GM18858 (cell line): ENCODE results near the gene STIMATE.
A peak's percentile ranks its signal among the peaks of the same experiment; 100 is the strongest.

Experiments used
- ATAC-seq: cut with Tn5 transposase; IDR thresholded peaks from one replicate; pipeline ENCODE4 v1.9.1; 2021; ENCODE audit not compliant: unreplicated experiment

The STIMATE gene

DNA sequence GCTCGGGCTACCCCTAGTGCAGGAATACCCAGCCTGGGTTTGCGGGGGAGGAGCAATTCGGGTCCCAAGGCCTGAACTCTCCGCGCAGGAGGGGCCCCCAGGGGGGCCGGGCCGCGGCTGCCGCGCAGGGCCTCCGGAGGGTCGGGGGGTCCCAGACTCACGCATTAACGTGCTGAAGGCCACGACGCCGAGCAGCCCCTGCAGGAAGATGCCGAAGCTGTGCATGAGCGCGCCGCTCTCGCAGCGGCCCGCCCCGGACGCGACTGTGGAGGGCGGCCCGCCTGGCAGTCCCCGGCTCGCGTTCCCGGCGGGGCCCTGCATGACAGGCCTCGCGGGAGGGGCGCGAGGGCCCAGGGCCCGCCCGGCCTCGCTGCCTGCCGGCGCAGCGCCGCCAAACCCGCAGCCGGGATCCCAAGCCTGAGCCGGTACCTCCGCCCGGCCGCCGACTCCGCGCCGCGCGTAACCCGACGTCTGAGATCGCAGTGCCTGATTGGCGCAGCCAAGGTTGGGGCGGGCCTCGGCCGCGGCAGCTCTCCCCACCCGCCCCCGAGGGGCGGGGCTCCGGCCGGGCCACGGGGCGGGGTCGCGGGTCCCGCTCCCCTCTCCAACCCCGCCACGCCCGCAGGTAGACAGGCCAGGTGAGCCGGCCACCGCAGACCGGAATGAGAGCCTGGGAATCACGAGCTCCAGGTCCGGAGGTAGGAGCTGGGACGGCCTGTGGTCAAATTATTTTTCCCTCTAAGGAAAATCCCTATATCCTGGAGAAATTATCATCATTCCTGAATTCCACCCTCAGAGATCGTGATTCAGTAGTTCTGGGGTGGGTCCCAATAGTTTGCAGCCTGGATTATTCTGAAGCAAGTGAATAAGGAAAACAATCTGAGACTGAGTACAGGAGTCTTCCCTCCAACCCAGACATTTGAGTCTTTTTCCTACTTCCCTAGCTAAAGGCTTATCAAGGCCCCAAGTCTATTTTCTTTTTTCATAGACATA is at the start of gene STIMATE:
STIMATE (minus strand) TSS at position 419 of the 993 bp plus-strand sequence; CDS start at position 321, 98 bp downstream.
- ATAC-seq, result peak; percentile 82

DNA sequence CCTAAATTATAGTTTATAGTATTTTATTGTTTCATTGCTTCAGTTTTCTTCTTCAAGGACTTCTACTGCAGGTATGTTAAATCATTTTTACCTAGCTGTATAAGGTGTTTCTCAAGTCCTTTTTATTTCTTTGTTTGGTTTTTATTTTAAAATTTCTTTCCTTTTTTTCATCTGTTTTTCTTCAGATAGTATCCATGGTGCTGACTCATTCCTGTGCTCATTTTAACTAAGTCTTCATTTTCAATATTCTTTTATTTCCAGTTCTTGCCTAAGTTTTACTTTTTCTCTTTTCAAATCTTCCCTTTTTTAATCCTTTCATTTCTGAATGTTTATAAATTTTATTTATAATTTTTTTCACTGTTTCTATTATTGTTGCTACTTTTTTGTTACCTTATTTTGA is 42.3 kb upstream of the STIMATE start:
- no peak for ATAC-seq

DNA sequence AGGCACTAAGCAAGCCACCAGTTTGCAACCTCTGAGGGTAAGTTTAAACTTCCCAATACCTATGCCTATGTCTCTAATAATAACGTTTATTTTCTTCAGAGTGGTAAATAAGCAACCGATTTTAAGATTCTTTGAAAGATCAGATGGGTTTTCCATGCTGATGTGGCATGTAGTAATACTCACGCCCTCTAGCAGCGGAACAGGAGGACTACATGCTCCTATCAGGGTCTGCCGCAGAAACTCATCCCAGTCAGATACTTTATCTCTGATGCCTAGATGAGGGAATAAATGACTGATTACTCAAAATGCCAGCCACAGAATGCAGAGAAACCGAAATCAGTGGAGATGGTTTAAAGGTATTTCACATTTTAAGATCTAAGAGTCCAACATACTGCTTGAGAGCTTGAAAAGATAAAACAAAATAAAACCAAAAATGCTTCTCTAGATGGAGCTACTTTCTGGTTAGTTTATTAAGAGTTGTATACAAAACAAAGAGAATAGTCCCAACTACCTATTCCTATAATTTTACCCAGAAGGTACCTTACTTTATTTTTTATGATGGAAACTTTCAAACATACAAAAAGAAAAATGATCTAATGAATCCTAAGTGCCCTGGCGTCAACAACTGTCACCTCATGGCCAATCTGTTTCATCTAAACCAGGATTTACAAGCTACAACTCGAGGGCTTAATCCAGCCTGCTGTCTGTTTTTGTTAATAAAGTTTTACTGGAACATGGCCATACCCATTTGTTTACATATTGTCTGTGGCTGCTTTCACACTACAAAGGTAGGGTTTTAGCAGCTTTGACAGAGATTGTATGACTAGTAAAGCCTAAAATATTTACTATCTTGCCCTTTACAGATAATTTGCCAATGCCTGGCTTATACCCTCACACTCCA is 37.5 kb upstream of the STIMATE start:
- no peak for ATAC-seq

DNA sequence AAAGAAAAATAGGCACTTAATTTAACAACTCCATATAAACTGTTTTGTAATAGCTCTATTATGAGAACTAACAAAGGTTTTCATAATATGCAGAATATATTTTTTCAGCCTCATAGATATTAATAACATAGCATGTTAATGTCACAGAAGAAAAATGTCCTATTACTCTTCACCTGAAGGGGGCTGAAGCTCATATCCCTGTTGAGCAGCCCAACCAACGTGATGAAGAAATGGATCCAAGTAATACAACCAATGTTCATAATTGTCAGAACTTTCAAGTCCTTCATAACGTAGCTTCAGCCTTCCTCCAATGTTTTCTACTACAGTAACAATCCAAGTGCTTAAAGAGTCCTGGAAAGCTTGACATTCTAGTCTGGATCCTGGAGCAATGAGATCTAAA is 34.5 kb upstream of the STIMATE start:
- no peak for ATAC-seq

DNA sequence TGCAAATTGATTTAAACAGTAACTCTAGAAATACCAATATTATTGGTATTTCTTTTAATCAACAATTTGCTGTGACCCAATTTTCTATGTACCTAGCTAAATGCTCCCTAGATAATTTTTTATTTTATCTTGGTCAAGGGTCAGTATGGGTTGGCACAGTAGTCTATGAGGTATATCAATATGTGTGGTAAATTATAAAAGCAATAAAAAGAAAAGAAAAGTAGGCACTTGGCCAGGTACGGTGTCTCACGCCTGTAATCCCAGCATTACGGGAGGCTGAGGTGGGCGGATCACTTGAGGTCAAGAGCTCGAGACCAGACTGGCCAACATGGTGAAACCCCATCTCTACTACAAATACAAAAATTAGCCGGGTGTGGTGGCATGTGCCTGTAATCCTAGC is 34.0 kb upstream of the STIMATE start:
- no peak for ATAC-seq

DNA sequence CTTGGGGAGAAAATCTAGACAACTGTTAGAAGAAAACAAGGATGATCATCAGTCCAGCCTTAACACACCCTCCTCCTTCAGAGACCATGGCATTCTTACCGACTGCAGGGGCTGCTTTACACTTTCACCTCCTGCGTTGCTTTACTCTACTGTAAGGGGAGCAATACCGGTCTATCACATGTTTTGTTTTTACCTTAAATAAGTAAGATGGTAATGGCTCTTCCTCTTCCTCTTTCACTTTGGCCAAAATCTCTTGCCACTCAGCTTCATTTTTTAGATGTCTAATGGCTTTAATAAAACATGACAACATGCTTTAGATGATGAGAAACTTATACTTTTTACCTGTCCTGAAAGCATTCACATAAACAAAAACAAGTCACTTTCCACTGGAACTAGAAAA is 33.4 kb upstream of the STIMATE start:
- ATAC-seq, result no peak

DNA sequence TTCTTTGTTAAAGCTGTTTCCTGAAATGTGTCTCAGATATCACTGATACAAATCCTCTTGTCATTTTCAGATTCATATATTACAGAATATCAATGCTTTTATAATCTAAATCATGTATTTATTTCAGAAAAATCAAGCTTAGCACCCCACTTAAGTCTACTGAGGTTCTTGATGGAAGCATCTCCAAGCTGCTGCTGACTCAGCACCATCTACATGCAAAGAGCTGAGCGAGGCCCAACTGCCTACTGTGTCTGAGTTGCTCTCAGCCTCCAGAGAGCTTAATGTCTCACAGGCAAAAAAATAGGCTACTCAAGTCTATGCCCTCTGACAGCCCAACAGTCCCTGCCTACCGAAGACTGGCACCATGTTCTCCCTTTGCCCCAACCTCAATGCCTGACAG is 29.2 kb upstream of the STIMATE start:
- ATAC-seq, result no peak

DNA sequence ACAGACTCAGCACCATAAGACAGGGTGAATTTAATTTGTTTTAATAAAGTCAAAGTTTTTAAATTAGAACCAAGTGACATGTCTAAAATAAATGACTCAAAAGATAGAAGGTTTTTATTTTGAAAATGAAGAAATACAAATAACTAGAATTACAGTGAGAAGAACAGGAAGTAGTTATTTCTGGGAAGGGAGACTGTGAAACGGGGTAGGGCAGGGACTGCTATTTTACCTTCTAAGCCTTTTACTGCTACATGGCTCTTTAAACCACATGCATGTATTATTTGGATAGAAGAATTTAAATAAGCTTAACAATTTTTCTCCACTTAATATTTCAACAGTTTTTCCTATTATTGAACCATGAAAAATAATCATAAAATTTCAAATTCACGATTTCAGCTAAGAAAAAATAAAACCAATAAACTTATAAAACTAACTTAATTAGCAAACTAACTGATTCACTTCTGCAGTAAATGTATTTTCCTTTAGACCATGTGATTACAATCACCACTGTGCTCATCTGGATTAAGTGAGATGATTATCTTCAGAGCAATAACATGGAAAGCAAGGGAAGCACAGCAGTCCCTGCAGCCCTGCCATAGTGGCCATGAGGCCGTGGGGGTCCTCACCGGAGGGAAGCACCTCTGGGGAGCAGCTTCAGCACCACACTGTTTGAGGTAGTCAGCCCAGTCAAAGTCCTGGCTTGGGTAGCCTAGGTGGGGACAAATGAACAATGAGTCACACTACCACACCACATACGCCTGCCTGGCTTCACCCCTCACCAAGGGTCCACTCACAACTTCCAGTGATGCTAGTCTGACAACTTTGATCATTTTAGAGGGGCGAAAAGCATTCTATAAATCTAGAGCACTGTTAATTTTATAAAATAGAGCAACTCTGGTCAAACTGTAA is 28.3 kb upstream of the STIMATE start:
- no peak for ATAC-seq

DNA sequence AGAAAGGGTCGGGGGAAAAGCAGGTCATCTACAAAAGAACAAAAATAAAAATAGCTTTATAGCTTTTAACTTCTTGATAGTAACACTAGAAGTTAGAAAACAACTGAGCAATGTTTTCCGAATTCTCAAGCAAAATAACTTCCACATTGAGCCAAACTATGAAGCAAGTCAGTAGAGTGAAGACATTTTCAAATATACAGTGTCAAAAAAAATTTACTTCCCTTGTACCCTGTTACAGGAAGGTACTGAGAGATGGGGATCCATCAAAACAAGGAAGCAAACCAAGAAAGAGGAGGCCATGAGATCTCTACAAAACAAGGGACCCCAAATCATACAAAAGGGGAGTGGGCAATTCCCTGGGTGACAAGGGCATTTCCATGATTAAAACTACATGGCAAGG is 26.6 kb upstream of the STIMATE start:
- no peak for ATAC-seq

DNA sequence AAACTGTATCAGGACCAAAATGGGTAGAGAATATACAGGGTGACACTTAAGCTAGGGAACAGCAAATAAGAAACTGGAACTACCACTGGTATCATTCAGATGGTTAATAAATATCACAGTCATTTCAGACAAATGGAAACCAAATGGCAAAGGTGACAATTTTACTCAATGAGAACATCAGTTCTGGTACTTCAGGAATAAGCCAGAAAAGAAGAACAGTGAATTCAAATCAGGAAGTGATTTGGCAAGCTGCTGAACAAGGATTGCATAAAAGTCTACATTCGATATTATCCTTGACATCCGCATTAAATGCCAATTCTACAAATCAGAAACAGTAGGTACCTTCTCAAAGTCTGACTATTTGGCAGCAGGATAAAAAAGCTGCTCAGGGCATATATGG is 23.5 kb upstream of the STIMATE start:
- ATAC-seq, result no peak

DNA sequence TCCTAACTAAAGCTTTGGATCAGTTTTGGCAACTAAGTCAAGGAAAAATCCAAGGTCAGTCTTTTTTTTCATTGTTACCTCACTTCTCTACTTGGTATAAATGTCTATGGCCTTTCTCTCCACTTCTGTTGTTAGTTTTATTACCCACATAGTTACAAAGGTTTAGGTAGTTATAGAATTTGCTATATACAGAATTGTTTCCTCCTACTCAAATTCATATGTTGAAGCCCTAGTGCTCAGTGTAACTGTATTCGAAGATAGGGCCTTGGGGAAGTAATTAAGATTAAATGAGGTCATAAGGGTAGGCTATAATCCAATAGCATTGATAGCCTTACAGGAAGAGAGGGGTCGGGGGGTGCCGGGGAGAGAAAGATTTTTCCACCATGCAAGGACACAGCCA is 19.7 kb upstream of the STIMATE start:
- no peak for ATAC-seq

DNA sequence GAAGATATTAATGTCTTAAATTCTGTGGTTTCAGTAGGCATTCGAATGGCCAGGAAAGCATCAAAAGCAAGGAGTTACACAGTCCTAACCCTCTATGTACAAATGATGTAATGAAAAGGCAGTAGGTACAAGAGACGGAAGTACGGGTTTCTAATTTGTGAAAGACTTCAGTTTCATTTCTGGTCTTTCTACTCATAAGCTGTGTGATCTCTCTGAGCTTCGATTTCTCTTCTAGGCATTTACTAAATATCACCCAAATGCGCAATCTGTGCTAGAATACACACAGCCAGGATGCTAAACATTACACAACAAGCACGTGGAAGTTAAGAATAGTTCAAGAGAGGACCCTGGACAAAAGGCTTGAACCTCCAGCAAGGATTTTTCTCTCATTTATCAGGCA is 17.9 kb upstream of the STIMATE start:
- ATAC-seq, result no peak

DNA sequence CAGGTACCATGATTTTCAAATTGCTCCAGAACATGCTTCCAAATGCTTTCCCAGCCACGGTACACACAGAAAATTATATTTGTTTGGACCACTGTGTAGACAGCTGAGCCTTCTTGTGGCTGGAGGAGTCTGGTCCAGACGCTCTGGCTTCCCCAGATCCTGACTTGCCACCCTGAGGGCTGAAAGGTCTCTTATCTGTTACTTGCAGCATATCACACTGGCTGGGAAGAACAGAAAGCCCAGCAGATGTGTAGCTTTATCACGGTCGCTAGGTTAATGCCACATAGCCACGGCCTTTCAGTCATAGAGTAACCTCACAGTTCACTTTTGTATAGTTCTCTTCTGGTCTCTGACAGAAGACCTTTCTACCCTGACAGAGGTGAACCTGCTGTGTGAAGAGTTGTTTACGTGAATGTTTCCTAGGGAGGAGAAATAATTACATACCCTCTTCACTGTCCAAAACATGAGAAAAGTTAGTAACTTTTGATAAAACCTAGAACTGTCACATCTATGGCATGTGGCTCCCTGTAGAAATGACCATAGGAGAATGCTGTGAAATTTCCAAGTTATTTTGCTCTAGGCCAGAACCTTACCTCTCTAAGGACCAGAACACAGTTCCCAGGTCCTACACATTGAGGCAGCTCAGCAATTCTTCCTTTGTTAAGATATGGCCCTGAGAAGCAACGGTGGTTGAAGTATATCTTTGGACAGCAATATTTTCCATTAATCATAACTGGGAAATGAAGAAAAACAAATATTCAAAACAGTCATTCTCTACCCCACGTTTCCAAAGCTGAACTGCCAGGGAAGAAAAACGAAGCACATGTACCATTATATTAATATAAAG is 15.8 kb upstream of the STIMATE start:
- no peak for ATAC-seq

DNA sequence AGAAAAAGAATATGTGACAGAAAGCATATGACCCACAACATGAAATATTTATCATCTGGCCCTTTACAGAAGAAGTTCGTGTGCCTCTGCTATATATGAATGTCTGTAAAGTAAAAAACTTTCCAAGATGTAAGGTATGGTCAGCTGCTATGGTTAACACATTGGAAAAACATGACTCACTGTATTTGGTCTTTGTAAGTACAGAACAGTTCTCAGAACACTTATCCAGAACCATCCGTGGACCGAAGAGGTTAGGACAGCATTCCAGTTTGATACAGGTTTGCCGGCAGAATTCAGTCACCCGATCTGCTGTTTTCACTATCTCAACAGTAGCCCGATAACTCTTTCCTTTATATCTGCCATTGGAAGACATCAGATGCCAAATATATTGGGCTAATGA is 13.5 kb upstream of the STIMATE start:
- no peak for ATAC-seq

DNA sequence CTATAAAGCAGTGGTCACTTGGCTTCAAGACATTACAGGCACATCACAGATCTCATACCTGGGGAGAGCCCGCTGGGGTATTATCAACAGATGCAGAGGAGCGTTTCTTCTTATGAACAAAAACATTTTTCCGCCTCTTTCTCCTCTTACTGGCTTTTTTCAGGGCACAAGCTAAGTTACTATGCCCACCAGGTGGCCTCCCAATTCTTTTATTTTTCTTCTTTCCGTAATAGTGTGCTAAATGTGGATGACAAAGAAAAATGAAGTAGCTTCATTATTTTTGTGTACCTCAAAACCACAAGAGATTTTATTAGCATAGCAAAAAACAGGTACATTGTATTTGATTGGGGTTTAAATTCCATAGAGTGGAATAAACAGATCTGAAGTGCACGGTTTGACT is 10.1 kb upstream of the STIMATE start:
- no peak for ATAC-seq

DNA sequence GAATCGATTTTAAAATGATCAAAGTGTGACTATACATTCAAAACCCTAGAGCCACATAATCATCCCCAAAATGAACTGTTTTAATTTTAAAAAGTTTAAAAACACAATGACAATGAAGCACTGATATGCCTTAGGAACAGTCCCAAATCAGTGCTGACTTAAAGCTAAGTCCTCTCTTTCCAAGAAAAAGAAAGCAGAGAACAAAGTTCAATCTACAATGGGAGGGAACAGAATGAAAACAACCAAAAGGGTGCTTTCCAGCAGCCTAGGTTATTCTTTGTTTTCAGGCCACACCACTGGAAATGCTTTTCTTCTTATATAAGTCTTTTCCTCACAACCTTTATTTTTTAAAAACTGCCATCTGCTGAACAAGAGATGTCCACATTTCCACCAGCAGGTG is 7.2 kb upstream of the STIMATE start:
- no peak for ATAC-seq

DNA sequence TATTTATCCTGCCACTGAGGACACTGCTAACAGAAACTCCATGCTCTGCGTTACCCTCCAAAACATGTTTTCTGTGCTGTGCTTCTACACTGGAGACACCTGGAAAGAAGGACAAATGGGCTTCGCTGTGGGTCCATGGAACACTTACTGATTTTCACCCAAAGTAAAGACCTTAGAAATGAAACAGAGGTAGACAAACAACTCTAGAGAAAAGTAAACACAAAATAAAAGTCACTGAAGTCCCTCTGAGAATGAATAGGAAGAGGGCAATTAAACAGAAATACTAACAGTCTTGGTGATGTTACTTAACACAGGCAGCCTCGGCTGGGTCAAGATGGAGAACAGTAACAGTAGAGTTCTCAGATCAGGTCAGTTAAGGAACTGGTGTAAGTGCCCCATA is 6.7 kb upstream of the STIMATE start:
- ATAC-seq, result no peak

DNA sequence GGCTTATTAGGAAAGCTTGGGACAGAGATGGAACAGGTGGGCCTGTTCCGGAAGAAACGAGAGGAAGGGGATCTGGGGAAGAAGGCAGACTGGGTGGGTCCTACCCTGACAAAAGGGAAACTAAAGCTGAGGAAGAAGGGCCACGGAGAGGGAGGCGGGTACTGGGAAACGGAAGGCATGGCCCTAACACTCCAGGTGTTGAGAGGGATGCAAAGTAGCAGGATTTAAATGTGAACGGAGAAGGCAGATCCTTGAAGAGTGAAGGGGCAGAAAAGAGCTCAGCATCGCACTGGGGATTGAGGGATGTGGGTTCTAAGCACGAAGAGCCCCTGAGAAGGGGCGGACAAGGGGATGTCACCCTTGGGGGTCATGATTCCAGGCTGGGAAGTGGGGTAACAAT is 735 bp downstream of the STIMATE start:
- no peak for ATAC-seq

DNA sequence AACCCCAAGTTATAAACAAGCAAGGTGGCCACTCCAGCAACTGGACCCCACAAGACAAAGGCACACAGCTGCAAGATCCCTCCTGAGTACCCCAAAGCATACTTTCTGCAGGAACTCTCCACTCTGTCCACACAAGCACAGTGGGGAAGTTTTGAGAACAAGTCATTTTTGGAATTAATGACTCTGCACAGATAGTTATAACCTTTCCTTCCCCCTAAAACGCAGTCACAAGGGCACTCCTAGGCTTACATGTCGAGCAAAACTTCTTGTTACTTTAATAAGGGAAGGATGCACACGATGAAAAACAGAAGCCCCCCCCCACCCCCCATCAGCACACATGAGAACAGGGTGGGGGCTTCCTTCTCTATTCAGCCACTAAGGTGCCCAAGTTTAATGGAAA is 1.2 kb downstream of the STIMATE start:
- no peak for ATAC-seq

DNA sequence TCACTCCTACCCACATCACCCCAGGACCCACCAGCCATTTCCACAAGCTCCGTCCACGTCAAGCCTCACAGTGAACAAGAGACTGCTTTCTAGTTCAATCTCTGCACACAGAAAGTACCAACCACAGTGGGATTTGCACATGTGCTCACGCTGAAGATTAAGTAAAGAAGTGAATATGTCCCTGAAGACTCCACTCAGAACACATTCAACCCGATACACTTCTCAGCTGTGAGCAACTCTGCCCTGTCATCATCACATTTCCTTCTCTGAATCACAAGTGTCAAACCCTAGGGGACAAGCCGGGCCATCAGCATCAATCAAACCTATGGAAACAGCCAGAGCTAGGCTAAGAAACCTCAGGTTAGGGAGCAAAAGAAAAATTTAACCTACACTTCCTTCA is 1.9 kb downstream of the STIMATE start:
- no peak for ATAC-seq
